ENCODE measurements around the gene ADAD2.
"Not testable (repeated sequence)": the region's sequence is repeated elsewhere in the genome, so short reads cannot be mapped to it uniquely, and the experiment has no call there.

Gene ADAD2

DNA sequence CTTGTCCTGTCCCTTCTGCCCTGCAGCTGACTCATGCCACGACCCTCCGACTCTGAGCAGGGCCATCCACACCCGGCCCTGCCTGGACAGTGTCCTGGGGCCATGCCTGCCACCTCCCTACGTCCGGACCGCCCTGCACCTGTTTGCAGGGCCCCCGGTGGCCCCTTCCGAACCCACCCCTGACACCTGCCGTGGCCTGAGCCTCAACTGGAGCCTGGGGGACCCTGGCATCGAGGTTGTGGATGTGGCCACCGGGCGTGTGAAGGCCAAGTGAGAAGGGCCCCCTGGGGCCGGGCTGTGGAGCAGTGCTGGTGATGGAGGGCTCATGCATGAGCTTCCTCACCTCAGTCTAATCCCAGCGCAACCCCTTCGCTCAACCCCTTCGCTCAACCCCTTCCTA is 5.1 kb downstream of the ADAD2 start:
- no peak for DNase-seq (ENCODE audit: insufficient read length, low spot score)
- TF ChIP-seq, protein P1, sequence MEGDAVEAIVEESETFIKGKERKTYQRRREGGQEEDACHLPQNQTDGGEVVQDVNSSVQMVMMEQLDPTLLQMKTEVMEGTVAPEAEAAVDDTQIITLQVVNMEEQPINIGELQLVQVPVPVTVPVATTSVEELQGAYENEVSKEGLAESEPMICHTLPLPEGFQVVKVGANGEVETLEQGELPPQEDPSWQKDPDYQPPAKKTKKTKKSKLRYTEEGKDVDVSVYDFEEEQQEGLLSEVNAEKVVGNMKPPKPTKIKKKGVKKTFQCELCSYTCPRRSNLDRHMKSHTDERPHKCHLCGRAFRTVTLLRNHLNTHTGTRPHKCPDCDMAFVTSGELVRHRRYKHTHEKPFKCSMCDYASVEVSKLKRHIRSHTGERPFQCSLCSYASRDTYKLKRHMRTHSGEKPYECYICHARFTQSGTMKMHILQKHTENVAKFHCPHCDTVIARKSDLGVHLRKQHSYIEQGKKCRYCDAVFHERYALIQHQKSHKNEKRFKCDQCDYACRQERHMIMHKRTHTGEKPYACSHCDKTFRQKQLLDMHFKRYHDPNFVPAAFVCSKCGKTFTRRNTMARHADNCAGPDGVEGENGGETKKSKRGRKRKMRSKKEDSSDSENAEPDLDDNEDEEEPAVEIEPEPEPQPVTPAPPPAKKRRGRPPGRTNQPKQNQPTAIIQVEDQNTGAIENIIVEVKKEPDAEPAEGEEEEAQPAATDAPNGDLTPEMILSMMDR (IDR thresholded peaks at IDR 0.05; ENCODE audit: insufficient read depth, missing control alignments) = no peak
- no peak for FAIRE-seq

DNA sequence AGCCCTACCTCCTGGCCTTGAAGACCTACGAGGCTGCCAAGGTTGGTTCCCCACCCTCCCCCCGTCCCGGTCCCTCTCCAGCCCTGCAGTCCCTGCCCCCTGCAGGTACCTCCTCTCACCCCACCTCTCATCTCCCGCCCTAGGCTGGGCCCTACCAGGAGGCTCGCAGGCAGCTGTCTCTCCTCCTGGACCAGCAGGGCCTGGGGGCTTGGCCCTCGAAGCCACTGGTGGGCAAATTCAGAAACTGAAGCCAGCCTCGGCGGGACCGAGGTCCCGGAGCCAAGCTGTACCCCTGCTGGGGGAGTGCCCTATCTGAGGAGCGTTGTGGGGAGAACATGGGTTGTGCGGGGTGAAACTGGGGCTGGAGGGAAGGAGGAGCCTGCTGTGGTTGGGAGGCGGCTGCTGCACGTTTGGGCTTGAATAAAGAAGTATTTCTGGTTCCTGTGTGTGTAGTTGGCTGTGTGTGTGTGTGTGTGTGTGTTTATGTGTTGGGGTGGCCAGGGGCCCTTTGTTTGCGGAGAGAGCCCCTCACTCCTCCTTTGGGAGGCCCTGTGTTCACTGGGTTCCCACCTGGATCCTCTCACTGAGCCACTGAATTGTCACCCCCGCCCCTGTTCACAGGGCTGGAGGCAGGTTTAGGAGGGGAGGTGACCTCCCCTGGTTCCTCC is 5.9 kb downstream of the ADAD2 start:
- DNase-seq (ENCODE audit: insufficient read length, low spot score) (no peak), FAIRE-seq (no peak)
- TF ChIP-seq, protein P1 (IDR thresholded peaks at IDR 0.05; ENCODE audit: insufficient read depth, missing control alignments) = no peak

DNA sequence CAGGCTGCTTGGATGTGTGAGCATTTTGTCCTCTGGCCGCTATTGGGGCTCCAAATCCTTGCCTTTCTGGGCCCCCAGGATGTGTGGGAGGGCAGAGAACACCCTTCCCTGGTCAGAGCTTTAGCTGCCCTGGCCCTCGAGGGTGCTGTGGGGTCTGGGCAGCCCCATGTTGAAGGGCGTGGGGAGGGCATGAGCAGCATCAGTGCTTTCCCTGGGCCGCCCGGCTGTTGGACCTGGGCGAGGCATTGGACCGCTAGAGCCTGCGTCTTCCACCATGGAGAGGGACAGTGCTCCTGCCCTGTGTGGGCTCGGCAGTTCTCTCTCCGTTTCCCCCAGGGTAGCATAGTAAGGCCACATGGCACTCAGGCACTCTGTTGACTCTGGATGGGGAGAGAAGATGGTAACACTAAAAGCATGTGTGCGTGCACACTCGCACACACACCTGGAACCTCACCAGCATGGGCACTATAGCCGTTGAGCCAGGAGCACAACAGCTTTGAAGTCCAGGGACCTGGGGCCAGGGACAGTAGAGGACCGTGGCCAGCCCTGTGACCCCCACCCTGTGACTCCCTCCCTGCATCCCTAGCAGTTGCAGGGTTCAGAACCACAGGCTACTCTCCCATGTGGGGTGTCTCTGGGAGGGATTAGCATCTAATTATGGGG is 6.6 kb downstream of the ADAD2 start:
- DNase-seq (ENCODE audit: insufficient read length, low spot score) (no peak), FAIRE-seq (no peak)
- TF ChIP-seq, protein P1 (IDR thresholded peaks at IDR 0.05; ENCODE audit: insufficient read depth, missing control alignments) = no peak

DNA sequence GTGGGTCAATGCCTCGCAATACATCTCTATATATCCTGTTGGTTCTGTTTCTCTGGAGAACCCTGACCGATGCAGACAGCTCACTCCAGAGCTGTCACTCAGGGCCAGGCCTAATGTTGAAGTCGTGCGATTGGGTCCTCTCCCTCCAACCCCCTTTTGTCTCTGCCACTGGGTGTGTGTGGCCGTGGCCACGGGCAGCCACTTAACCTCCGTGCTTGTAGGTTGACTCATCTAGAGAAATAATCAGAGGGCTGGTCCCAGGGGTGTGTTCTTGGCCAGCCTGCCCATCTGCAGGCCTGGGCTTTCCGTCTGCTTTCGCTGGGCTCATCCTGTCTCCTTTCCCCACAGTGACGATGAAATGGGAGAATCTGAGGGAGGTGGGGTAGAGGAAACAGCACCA is 7.4 kb downstream of the ADAD2 start:
- FAIRE-seq (no peak), DNase-seq (ENCODE audit: insufficient read length, low spot score) (no peak)
- TF ChIP-seq, protein P1 (IDR thresholded peaks at IDR 0.05; ENCODE audit: insufficient read depth, missing control alignments) = no peak

DNA sequence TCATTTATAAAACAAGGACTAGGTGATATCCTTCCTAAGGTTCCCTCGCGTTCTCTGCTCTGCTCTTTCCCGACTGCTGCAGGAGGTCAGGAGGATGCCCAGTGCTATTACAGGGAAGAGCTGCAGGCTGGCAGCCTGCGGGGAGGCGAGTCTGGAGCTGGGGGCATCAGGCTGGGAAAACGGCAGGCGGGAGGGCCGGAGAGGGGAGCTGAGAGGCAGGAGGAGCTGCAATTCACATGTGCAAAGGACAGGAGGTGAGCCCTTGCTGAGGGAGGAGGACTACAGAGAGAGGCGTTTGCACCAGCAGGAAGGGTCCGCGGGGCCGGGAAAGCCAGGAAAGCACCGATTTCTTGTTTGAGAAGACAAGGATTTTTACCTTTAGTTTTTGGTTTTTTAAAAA is 8.1 kb downstream of the ADAD2 start:
- no peak for DNase-seq (ENCODE audit: insufficient read length, low spot score)
- TF ChIP-seq, protein P1 (IDR thresholded peaks at IDR 0.05; ENCODE audit: insufficient read depth, missing control alignments) = no peak
- no peak for FAIRE-seq

DNA sequence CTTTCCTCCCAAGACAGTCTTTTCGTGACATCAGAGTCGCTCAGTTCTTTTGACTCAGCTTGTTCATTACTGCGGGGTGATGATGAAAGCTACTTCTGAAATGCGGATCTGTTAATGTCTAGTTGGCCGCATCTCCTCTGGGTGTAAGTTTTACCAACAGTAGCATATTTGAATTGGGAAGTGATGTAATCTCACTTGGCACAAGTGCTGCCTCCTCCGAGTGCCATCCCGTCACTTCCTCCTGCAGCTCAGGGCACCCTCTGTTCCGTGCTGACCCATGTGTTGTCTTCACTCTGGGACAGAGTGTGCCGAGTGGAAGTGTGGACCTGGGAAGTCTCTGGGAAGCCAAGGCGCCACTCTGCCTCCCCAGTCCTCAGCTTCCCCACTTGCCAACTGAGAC is 8.9 kb downstream of the ADAD2 start:
- FAIRE-seq (no peak), DNase-seq (ENCODE audit: insufficient read length, low spot score) (no peak)
- TF ChIP-seq, protein P1 (IDR thresholded peaks at IDR 0.05; ENCODE audit: insufficient read depth, missing control alignments) = no peak

DNA sequence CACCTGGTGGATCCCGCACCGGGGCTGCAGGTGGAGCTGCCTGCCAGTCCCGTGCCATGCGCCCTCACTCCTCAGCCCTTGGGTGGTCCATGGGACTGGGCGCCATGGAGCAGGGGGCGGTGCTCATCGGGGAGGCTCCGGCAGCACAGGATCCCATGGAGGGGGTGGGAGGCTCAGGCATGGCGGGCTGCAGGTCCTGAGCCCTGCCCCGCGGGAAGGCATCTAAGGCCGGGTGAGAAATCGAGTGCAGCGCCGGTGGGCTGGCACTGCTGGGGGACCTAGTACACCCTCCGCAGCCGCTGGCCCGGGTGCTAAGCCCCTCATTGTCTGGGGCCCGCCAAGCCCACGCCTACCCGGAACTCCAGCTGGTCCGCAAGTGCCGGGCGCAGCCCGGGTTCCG is 13.6 kb downstream of the ADAD2 start:
- DNase-seq (ENCODE audit: insufficient read length, low spot score); FAIRE-seq: not testable (repeated sequence)

DNA sequence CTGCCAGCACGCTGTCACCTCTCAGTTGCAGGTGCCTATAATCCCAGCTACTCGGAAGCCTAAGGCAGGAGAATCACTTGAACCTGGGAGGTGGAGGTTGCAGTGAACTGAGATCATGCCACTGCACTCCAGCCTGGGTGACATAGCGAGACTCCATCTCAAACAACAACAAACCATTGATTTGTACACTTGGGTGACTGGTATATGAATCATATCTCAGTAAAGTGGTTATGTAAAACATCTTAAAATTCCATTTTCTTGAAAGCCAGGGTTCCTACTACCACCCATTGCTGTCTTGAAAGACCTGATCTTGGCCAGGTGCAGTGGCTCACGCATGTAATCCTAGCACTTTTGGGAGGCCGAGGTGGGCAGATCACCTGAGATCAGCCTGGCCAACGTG is 14.2 kb downstream of the ADAD2 start:
- not testable (repeated sequence) for DNase-seq (ENCODE audit: insufficient read length, low spot score); FAIRE-seq
